HG02852 (cell line): Measurements from ENCODE around the gene PPFIA4.

Source experiments
- ATAC-seq: cut with Tn5 transposase; IDR thresholded peaks from one replicate; pipeline ENCODE4 v1.9.1; 2021; ENCODE audit warnings: mild to moderate bottlenecking, moderate library complexity; ENCODE audit not compliant: unreplicated experiment

PPFIA4 gene

DNA sequence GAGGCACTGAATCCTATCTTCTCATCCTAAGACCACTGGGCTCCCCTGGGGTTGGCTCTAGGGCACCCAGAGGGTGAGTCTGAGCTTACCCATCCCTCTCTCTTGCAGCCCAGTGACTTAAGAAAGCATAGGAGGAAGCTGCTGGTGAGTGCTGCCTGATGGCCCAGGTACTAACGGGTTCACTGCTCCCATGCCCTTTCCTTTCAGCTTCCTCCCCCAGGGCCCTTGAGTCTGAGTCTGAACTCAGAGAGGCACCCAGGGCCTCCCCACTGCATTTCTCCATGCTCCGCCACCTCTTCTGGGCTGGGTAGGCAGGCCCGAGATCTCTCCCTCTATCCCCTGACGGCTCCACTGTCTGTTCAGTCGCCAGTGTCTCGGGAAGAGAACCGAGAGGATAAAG is 29.7 kb downstream of the PPFIA4 start:
- no peak for ATAC-seq

DNA sequence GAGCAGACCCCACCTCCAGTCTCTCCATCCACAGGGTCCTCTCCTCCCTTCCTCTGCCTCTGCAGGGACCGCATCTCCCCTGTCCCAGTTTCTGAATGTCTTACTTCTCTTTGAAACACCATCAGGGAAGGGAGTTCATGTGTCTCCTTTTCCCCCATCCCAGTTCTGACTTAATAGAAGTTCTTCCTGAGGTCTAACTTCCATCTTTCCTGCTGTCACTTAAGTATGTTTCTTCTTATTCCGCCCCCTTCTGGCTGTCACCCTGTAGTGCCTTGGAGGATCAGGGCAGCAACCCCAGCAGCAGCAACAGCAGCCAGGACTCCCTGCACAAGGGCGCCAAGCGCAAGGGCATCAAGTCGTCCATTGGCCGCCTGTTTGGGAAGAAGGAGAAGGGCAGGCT is 30.2 kb downstream of the PPFIA4 start:
- no peak for ATAC-seq

GRCh38 chr1:203057911-203058675 is 31.8 kb downstream of the PPFIA4 start:
- no peak for ATAC-seq

- ATAC-seq = no peak
Measured at GRCh38 chr1:203058676-203058935, 32.3 kb downstream of the PPFIA4 start.

- ATAC-seq = no peak
Measured at GRCh38 chr1:203059485-203059884, 33.2 kb downstream of the PPFIA4 start.

GRCh38 chr1:203060115-203060514 is 33.8 kb downstream of the PPFIA4 start:
- no peak for ATAC-seq

- ATAC-seq = no peak
Measured at GRCh38 chr1:203063287-203063686, 37.0 kb downstream of the PPFIA4 start.

GRCh38 chr1:203065191-203065590 is 38.9 kb downstream of the PPFIA4 start:
- ATAC-seq = no peak

DNA sequence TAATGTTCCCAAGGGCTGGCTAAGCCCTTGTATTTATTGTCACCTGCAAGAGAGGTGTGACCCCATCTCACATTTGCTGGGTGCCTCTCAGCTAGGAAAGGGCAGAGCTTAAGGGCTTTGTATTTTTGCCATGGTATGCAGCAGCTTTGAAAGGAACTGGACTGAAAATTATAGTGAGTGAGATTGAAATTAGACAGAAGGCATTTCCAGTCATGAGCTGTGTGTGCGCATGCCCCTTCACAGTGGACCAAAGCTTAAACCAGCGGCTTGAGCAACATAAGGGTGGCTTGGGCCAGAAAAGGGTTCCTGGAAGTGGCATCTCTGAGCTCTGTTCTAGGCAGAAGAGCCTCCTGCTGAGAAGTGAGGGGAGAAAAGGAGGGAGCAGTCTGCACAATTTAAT is 39.7 kb downstream of the PPFIA4 start:
- ATAC-seq = no peak

DNA sequence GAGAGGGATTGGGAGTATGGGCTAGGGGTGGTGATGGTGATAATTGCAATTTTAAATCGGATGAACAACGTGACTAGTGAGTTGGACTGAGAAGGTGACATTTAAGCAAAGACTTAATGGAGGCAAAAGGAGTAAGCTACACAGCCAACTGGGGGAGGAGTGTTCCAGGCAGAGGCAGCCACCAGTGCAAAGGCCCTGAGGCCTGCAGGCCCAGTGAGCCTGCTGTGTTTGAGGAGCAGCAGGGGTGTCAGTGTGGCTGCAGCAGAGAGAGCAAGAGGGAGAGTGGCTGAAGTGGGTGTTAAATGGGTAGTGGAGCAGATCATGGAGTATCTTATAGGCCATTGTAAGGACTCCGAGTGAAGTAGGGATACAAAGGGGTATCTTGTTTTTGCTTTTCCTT is 40.7 kb downstream of the PPFIA4 start:
- no peak for ATAC-seq

GRCh38 chr1:203069030-203069747 is 42.9 kb downstream of the PPFIA4 start:
- no peak for ATAC-seq

- ATAC-seq = no peak
Measured at GRCh38 chr1:203072002-203072602, 45.8 kb downstream of the PPFIA4 start.

DNA sequence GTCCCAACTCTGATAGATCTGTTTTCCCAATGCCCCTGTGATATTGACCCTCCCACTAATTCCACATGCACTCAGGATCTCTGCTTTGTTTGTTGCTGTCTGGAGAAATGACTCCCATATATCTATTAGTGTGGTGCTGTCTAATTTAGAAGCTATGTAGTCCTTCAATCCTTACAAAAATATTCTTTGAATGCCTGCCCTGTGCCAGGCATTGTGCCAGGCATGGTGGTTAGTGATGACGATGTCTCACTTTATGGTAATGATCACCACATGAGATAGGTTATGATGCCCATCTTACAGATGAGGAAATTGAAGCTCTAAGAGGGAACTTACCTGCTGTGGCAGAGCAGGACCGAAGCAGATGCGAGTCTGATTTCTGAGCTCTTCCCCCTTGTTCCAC is 46.6 kb downstream of the PPFIA4 start:
- no peak for ATAC-seq

DNA sequence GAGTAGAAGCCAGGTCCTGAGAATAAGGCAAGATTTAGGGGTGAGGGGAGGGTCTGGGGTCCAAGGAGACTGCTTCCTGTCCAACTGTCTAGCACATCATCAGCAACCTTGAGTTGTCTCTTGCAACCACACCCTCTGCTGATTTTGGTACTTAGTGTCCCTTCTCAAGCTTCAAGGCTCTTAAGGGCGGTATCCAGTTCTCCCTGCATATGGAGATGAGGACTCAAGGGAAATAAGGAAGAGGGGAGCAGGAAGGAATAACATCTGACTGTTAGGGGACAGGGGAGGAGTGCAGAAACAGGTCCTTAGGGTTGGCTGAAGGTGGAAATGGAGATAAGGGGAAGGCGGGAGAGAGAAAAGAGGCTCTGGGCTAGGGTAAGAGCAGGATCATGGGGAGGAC is 47.2 kb downstream of the PPFIA4 start:
- no peak for ATAC-seq

GRCh38 chr1:203074610-203075009 is 48.3 kb downstream of the PPFIA4 start:
- no peak for ATAC-seq

- no peak for ATAC-seq
Measured at GRCh38 chr1:203075236-203076030, 49.1 kb downstream of the PPFIA4 start.

- ATAC-seq = no peak
Measured at GRCh38 chr1:203076031-203076511, 49.8 kb downstream of the PPFIA4 start.

DNA sequence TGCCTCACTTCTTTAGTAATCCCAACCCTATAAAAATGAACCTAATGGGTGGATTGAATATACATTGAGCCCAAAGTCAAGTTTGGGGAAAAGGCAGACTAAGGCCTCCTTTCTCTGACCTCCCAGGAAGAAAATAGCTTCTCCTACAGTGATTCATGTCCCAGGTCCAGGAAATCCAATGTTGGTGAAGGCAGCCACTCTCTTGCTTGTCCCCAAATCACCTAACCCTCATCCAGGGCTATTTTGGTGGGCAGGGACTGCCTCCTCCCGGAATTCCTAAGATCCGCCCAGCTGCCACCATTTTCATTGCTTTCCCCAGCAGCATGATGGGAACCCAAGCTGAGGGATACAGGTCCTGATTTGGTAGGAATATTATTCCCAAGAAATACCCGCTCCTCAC is 51.1 kb downstream of the PPFIA4 start:
- ATAC-seq = no peak

- ATAC-seq = no peak
Measured at GRCh38 chr1:203077956-203078355, 51.7 kb downstream of the PPFIA4 start.

DNA sequence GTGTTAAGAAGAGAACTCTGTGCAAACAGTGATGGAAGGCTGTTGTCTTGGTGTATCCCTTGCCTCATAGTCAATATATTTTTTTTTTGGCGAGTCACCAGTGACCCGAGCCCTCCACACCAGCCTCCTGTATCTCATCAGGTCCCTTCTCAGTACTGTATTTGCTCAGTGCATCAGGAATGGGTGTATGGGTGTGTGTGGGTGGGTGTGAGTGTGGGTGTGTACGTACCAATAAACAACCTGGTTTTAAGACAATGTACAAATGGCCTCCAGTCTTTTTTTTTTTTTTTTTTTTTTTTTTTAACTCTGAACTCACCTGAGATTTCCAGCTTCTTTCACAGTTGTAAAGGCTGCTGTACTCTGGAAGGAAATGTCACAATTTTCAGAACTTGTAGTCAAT is 52.2 kb downstream of the PPFIA4 start:
- ATAC-seq = no peak

GRCh38 chr1:203080456-203080855 is 54.2 kb downstream of the PPFIA4 start:
- no peak for ATAC-seq
